Chondrocyte (in vitro differentiated cells): Measurements from ENCODE around the gene XIST. TPM values are rescaled to one million over a fixed set of nuclear protein-coding genes. Genes with fewer than 3 reads are reported as not detected.

Experiments
- DNase-seq: peaks from one replicate; pipeline ENCODE4 v3.0.0; 2021; ENCODE audit warnings: mixed read lengths, low spot score
- H3K27ac Mint-ChIP-seq: one replicate; pipeline ENCODE4 v1.8.0; 2021; ENCODE audit warnings: mild to moderate bottlenecking, moderate library complexity, mixed read lengths; ENCODE audit not compliant: unreplicated experiment
- H3K27me3 Mint-ChIP-seq: 2 replicates; pipeline ENCODE4 v1.8.0; 2021; ENCODE audit warnings: low read depth, mixed read lengths
- H3K36me3 Mint-ChIP-seq: 2 replicates; pipeline ENCODE4 v1.8.0; 2021; ENCODE audit warnings: low read depth, mixed read lengths
- H3K4me1 Mint-ChIP-seq: 2 replicates; pipeline ENCODE4 v1.8.0; 2021; ENCODE audit warnings: low read depth, mild to moderate bottlenecking, mixed read lengths
- H3K4me3 Mint-ChIP-seq: one replicate; pipeline ENCODE4 v1.8.0; 2021; ENCODE audit warnings: mild to moderate bottlenecking, moderate library complexity, mixed read lengths; ENCODE audit not compliant: unreplicated experiment
- H3K9me3 Mint-ChIP-seq: 2 replicates; pipeline ENCODE4 v1.8.0; 2021; ENCODE audit warnings: low read depth, mixed read lengths
- total RNA-seq: library from RNA; stranded (reverse); gene quantifications from 3 replicates; pipeline ENCODE4 v1.2.1, GENCODE V29; 2021
- TF ChIP-seq, protein P1 (sequence below): fragments of 200-600 bp; sonication (generic); IDR thresholded peaks from 2 replicates; pipeline ENCODE4 v1.5.0; 2021; ENCODE audit warnings: antibody characterized with exemption, mild to moderate bottlenecking, moderate library complexity

The XIST gene
- total RNA-seq, 1 donor from 2014 or later, result not detected

- TF ChIP-seq, protein P1, sequence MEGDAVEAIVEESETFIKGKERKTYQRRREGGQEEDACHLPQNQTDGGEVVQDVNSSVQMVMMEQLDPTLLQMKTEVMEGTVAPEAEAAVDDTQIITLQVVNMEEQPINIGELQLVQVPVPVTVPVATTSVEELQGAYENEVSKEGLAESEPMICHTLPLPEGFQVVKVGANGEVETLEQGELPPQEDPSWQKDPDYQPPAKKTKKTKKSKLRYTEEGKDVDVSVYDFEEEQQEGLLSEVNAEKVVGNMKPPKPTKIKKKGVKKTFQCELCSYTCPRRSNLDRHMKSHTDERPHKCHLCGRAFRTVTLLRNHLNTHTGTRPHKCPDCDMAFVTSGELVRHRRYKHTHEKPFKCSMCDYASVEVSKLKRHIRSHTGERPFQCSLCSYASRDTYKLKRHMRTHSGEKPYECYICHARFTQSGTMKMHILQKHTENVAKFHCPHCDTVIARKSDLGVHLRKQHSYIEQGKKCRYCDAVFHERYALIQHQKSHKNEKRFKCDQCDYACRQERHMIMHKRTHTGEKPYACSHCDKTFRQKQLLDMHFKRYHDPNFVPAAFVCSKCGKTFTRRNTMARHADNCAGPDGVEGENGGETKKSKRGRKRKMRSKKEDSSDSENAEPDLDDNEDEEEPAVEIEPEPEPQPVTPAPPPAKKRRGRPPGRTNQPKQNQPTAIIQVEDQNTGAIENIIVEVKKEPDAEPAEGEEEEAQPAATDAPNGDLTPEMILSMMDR, result no peak
- no peaks in the 10 kb centered on the region for H3K36me3 Mint-ChIP-seq
- H3K27ac Mint-ChIP-seq, result no peak overlapping the region
Observed at GRCh38 chrX:73785493-73785892, 67.0 kb downstream of the XIST start.

More at GRCh38 chrX:73785493-73785892, 67.0 kb downstream of the XIST start:
- DNase-seq, result no peak
- Mint-ChIP-seq H3K4me1 (no peaks in the 10 kb centered on the region), H3K27me3 (peaks cover 2% of the 10 kb centered on the region), H3K9me3 (peaks cover 17% of the 10 kb centered on the region), H3K4me3 (no peak overlapping the region)
